ENCODE results near the gene CCDC102A.
"Not testable (repeated sequence)": the region's sequence is repeated elsewhere in the genome, so short reads cannot be mapped to it uniquely, and the experiment has no call there.

The CCDC102A gene

DNA sequence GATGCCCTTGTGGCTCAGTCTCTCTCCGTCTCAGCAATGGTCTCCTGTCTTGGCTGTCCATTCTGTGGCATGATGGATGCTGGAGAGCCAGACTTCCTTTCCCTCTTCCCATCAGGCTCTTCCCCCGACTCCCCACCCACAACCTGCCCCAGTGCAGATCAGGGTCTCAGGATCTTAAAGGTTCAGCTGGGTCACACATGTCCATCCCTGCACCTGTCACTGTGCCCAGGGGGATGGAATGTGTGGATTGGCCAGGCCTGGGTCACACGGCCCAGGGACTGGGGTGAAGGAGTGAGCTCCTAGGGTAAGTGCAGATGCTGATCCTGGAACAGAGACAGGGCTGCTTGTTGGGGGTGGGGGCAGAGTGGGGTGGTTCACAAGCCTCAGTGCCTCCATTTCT is 29.1 kb upstream of the CCDC102A start:
- no peak for DNase-seq (ENCODE audit: low spot score)

DNA sequence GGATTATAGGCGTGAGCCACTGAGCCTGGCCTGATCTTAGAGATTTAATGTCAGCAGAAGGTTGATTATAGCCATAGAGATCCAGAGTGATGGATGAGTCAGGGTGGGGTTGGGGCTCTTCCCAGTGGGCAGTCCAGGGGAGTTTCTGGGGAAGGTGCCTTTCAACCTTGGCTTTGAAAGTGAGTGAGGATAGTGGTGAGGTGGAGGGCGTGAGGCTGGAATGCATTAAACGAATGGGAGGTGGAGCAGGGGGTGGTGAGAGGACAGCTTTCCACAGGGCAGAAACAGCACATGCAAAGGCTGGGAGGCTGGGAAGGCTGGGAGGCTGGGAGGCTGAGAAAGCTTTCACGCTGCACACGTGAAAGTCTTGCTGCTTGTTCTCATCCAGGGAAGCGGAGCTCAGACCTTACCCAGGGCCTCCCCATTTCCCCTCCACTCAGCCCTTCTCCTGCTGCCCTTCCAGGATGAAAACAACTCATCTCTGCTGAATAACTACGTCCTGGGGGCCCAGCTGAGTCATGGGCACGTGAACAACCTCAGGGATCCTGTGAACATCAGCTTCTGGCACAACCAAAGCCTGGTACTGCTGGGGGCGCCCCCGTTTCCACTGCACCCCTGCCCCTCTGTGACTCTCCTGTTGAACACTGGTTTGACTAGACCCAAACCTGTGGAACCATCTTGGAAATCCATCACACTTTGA is 28.4 kb upstream of the CCDC102A start:
- DNase-seq (ENCODE audit: low spot score) = no peak

DNA sequence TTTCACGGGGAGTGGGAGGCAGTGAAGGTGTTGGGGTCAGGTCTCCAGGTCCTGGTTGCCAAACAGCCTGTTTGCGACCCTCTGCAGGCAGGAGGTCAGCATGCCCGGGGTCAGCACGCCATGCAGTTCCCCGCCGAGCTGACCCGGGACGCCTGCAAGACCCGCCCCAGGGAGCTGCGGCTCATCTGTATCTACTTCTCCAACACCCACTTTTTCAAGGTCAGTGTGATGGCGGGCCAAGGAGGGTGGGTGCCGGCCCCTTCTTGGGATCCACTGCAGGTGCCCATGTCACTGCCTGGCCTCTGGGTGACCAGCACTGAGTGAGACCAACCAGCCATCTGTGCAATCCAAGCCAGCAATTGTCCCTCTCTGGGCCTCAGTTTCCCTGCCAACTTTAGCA is 27.4 kb upstream of the CCDC102A start:
- DNase-seq (ENCODE audit: low spot score) = no peak

DNA sequence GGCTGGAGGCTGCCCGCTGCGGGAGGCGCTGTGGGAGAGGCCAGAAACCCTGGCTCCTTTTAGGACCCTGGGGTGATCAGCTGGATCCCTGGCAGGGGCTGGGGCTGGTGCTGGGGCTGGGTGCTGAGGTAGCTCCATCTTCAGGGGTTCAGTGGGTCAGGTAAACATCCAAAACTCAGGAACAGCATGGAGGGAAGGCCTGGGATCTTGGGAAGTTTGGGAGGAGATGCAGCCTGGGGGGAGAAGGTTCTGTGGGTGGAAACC is 27.0 kb upstream of the CCDC102A start:
- no peak for DNase-seq (ENCODE audit: low spot score)

DNA sequence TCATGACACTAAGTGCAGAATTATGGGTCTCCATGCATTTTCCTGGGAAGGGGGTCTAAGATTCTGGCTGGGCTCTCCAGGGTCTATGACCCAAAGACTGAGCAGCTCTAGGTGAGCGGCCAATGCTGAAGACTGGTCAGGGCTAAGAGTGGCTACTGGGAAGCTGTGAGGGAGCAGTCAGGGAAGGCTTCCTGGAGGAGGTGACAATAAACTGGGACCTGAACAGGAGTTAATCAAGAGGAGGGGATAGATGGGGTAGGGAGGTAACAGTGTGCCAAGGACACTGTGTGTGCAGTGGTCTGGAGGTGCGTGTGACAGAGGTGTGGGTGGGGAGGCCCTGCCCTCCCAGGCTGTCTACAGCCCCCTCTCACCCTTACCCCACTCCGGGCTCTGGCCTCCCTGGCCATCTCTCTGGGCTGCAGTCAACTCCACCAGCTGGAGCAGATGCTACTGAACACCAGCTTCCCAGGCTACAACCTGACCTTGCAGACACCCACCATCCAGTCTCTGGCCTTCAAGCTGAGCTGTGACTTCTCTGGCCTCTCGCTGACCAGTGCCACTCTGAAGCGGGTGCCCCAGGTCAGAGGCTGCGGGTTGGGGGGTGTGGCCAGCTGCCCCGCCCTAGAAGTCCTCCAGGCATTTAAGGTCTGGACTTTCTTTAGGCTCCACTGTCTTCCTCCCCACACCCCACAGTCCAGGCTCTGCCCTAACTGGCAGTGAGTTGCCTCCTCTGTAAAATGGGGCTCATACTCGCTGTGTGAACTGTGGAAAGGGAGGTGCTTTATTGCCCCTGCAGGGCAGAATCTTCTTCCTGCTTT is 26.5 kb upstream of the CCDC102A start:
- no peak for DNase-seq (ENCODE audit: low spot score)

DNA sequence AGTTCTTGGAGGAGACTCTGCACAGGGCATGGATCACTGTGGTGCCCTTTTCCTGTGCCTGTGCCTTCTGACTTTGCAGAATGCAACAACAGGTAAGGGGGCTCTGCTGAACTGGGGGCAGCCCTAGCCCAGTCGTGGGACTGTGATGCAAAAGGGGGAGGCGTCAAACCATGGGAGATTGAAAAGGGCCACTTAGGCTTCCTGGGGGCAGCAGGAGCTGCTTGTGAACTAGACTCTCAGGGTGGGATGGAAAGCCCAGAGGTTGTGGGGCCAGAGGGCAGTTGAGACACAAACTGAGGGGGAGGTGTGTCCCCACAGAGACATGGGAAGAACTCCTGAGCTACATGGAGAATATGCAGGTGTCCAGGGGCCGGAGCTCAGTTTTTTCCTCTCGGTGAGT is 25.7 kb upstream of the CCDC102A start:
- DNase-seq (ENCODE audit: low spot score) = no peak

DNA sequence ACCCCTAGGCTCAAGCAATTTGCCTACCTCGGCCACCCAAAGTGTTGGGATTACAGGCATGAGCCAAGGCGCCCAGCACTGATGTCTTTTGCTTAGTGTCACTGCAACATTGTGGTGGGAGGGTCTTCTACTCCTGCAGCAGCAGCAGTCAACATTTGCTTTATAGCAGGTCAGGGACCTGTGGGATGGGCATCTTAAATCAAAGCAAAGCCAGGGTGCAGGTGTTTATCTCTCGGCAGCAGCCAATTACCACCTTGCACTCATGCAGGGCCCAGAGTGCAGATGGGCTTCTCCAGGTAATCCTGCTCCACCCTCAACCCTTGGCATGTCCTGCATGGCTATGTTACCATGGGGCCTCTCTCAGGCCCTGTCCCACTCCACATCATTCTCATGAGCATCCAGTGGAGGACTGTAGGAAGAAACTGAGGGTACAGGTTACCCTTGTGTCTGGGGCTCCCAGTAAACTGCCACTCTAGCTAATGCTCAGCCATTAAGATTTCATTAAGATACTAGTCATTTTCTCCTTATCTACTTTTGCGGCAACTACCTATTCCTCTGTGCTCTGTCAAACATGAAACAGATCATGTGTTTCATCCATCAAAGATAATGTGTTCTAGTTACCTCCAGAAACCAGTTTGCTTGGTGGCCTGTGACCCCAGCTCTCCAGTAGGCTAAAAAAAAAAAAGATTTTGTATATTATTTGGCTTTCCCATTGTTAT is 22.9 kb upstream of the CCDC102A start:
- DNase-seq (ENCODE audit: low spot score) = no peak

DNA sequence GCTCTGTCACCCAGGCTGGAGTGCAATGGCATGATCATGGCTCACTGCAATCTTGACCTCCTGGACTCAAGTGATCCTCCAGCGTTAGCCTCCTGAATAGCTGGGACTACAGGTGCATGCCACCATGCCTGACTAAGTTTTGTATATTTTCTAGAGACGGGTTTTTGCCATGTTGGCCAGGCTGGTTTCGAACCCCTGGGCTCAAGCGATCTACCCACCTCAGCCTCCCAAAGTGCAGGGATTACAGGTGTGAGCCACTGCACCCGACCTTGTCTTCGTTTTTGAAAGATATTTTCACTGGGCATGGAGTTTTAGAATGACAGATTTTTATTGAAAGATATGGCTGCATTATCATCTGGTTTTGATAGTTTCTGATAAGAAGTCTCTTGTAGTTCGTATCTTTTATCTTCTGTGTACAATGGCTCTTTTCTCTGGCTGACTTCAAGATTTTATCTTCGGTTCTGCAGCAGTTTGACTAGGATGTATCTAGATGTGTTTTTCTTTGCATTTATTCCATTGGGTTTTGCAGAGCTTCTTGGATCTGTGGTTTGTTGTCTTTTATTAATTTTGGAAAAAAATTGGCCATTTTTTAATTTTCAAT is 20.7 kb upstream of the CCDC102A start:
- DNase-seq (ENCODE audit: low spot score) = no peak

DNA sequence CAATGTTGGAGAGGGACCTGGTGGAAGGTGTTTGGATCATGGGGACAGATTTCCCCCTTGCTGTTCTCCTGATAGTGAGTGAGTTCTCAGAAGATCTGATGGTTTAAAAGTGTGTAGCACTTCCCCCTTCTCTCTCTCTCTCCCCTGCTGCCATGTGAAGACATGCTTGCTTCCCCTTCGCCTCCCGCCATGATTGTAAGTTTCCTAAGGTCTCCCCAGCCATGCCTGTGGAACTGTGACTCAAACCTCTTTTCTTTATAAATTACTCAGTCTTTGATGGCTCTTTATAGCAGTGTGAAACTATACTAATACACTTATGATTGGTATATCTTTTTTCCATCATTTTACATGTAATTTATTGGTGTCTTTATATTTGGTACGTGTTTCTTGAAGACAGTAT is 19.5 kb upstream of the CCDC102A start:
- no peak for DNase-seq (ENCODE audit: low spot score)

DNA sequence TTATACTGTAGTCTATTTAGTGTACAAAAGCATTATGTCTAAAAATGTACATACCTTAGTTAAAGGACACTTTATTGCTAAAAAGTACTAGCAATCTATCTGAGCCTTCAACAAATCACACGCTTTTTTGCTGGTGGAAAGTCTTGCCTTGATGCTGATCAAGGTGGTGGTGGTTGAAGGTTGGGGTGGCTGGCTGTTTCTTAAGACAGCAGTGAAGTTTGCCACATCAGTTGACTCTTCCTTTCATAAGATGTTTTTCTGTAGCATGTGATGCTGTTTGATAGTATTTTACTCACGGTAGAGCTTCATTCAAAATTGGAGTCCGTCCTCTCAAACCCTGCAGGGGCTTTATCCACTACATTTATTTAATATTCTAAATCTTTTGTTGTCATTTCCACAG is 14.7 kb upstream of the CCDC102A start:
- DNase-seq (ENCODE audit: low spot score) = no peak

DNA sequence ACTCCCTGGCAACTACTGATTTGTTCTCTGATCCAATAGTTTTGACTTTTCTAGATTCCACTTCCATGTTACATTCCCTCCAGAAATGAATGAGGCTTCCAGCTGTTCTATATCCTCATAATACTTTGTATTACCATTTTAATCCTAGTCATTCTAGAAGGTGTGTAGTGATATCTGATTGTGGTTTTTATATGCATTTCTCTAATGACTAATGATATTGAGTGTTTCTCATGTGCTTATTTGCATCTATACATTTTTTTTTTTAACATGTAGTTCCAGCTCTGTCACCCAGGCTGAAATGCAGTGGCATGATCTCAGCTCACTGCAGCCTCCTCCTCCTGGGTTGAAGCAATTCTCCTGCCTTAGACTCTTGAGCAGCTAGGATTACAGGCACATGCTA is 13.4 kb upstream of the CCDC102A start:
- DNase-seq (ENCODE audit: low spot score) = no peak

DNA sequence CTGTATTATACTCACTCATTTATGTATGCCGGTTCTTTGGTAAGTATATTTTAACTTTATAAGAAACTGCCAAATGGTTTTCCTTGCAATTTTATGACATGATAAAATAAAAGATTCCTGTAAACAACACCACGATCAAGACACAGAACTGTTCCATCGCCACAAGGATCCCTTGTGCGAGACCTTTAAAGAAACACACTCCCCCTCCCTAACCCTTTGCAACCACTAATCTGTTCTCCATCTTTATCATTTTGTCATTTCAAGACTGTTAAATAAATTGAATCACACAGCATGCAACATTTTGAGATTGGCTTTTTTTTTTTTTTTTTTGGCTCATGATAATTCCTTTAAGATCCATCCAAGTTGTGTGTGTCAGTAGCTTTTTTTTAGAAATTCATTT is 12.0 kb upstream of the CCDC102A start:
- no peak for DNase-seq (ENCODE audit: low spot score)

DNA sequence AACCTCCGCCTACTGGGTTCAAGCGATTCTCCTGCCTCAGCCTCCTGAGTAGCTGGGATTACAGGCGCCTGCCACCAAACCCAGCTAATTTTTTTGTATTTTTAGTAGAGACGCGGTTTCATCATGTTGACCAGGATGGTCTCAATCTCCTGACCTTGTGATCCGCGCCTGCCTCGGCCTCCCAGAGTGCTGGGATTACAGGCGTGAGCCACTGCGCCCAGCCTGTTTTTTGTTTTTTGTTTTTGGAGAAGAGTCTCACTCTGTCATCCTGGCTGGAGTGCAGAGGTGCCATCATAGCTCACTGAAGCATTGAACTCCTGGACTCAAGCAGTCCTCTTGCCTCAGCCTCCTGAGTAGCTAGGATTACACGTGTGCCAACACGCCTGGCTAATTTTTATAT is 11.2 kb upstream of the CCDC102A start:
- DNase-seq (ENCODE audit: low spot score) = not testable (repeated sequence)

DNA sequence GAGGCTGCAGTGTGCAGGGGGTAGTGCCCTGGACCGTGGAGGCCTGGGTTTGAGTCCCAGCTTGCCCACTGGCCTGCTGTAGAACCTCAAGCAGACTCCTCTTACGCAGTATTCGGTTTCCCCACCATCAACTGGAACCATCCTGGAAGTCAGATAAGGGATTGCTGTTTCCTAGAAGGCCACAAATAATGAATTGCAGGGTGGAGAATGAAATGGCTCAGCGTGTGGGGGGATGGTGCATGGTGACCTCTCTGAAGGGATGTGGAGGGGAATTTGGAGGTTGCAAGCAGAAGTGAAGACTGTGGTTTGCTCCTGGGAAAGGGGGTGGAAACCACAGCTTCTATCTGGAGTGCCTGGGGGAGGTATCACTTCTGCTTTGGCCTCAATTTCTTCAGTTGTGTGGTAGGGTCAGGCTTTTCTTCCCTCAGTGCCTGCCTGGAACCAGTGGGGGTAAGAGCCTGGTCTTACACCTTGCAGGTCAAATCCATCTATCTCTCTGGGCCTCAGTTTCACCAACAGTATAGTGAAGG is 7.8 kb upstream of the CCDC102A start:
- no peak for DNase-seq (ENCODE audit: low spot score)

DNA sequence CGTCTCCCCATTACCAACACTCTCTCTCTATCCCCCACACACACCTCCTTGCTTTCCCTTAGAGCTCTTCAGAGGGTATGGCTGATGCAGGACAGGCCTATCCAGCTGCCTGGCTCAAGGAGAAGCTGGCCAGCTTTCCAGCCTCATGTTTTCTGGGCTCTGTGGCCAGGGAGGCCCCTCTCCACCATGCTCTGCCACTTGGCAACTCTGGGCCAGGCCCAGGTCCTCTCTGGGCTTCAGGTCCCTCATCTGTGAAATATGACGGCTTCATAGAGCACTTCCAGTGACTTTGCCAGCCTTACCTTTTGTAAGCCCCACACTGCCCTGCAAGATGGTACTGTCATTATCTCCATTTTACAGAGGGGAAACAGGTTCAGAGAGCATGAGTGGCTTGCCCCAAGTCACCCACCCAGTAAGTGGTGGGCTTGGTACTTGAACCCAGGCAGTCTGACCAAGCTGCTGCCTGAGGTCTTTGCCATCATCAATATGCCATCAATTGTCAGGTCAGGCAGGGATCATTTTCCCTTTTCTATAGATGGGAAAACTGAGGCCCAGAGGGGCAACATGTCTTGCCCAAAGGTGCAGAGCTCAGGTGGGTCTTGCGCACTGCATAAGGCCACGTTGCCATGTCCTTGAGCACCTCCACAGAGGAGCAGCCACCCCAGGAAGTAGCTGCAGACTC is 5.5 kb upstream of the CCDC102A start:
- no peak for DNase-seq (ENCODE audit: low spot score)

DNA sequence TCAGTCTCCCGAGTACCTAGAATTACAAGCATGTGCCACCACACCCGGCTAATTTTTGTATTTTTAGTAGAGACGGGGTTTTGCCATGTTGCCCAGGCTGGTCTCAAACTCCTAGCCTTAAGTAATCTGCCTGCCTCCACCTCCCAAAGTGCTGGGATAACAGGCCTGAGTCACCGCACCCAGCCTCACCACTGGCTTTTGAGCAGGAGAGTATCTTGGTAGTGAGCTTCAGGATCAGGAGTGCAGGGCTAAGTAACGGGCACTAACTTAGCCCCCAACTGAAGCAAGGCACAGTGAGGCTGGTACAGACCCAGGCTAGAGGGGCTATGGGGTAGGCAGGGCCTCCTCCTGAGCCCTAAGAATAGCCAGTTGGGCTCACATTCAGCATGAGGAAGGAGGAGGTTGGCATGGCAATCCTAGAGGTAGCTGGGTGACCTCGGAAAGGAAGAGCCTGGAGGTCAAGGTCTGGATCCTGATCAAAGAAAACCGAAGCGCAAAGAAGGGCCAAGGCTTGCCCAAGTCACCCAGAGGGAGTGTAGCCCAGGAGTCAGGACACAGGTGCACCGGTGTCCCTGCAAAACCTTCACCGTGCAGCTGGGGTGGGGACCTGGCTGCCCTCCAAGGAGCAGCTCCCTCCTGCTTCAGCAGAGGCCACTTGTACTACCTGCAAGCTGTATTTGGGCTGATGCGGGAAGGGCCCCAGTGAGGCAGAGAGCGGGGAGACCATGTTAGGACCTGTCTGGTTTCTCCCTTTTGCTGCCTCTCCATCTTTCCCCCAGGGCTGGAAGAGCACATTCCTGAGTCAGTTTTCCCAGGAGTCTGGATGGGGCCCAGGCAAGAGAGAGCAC is 4.8 kb upstream of the CCDC102A start:
- no peak for DNase-seq (ENCODE audit: low spot score)

DNA sequence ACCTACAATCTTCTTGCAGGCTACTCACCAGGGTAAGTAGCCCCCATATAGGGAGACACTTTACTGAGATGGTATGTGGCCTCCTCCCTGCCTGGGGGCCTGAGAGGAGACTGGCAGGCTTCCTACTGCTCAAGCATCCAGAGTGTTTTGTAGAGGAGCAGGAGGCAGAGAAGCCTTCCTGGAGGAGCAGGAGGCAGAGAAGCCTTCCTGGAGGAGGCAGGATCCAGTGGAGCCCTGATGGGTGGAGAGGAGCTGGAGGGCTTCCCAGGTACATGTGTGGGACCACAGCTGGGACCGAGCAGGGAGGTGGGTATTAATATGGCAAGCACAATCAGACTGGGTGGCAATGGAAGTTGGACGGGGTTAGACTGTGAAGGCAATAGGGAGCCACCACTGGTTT is 4.0 kb upstream of the CCDC102A start:
- DNase-seq (ENCODE audit: low spot score) = no peak

DNA sequence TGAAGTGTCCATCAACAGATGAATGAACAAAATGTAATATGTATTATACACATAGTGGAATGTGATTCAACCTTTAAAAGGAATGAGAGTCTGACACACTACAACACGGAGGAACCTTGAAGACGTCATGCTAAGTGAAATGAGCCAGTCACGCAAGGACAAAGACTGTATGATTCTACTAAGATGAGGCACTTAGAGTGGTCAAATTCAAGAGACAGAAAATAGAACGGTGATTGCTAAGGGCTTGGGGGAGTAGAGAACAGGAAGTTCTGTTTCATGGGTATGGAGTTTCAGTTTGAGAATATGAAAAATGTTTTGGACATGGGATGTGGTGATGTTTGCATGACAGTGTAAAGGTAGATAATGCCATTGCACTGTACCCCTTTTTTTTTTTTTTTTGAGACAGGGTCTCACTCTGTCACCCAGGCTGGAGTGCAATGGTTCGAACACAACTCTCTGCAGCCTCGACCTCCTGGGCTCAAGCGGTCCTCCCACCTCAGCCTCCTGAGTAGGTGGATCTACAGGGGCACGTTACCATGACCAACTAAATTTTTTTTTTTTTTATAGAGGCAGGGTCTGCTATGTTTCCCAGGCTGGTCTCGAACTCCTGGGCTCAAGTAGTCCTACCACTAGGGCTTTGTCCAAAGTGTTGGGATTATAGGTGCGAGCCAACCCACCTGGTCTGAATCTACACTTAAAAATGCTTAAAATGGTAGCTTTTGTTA is 2.9 kb upstream of the CCDC102A start:
- no peak for DNase-seq (ENCODE audit: low spot score)

DNA sequence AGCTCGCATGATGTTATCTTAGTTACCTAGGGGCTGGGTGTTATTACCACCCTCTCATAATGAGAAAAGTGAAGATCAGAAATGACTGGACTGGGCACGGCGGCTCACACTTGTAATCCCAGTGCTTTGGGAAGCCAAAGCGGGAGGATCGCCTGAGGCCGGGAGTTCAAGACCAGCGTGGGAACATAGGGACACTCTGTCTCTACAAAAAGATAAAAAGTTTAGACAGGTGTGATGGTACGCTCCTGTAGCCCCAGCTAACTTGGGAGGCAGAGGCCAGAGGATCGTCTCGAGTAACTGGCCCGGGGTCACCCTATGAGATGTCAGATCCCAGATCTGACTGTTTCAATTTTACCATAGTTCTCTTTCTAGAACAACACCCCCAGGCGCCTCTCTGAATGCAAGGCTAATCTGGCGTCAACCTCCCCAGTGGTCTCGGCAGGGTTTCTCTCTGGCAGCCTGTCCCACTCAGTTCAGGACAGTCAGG is 1.9 kb upstream of the CCDC102A start:
- no peak for DNase-seq (ENCODE audit: low spot score)

DNA sequence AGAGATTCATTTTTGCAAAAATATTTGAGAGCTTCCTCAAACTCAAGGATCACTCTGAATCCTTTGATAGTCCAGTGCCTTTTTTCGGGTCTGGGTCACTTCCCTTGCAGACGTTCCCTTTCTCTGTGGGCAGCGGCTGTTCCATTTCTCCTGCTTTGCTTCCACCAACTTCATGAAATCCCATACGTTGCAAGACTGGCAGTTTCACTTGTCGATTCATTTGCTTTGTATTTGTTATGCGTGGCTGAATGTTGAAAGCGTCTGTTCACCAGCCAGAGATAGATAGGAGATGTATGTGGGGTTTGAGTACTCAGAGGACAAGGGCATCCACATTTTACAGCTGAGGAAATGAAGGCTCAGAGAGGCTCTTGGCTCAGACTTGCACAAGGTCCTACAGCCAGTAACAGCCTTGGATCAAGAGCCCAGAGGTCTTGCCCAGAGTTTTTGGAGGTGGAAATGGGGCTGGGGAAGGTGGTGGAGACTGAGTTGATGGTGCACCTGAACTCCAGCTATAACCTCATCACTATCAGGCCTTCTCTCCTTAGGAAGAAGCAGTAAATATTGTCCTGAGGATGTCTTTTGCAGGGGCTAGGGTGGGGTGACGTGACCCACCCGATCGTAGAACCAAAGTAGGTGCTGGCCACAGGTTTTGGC is 1.3 kb upstream of the CCDC102A start:
- DNase-seq (ENCODE audit: low spot score) = no peak

All from hepatic stellate cell (primary cell).